Activated naive CD8-positive, alpha-beta T cell treated with anti-CD3 and anti-CD28 coated beads, Interleukin-2, amount 50 U/mL, for 24 hours (primary cell): ENCODE results near the gene PPP1R26.

Experiments
- ATAC-seq: fragments of 150-1000 bp; cut with Tn5 transposase; one replicate; pipeline ENCODE4 v1.10.0; 2021
- DNase-seq: peaks from one replicate; pipeline ENCODE4 v3.0.0; 2021
- H3K27ac Mint-ChIP-seq: one replicate; pipeline ENCODE4 v1.8.0; 2021; ENCODE audit warnings: mild to moderate bottlenecking, mixed read lengths
- H3K27me3 Mint-ChIP-seq: one replicate; pipeline ENCODE4 v1.8.0; 2021; ENCODE audit warnings: mixed read lengths
- H3K36me3 Mint-ChIP-seq: one replicate; pipeline ENCODE4 v1.8.0; 2021; ENCODE audit warnings: low read depth, mixed read lengths
- H3K4me1 Mint-ChIP-seq: one replicate; pipeline ENCODE4 v1.8.0; 2021; ENCODE audit warnings: mixed read lengths
- H3K4me3 Mint-ChIP-seq: one replicate; pipeline ENCODE4 v1.8.0; 2021; ENCODE audit warnings: mild to moderate bottlenecking, moderate library complexity, mixed read lengths
- H3K9me3 Mint-ChIP-seq: one replicate; pipeline ENCODE4 v1.8.0; 2021; ENCODE audit warnings: mixed read lengths

Gene PPP1R26

GRCh38 chr9:135490166-135490870 lies 10.7 kb downstream of the PPP1R26 start:
- no peak for ATAC-seq
- Mint-ChIP-seq H3K4me1 (no peaks in the 10 kb centered on the region), H3K27ac (no peak overlapping the region), H3K36me3 (no peaks in the 10 kb centered on the region), H3K27me3 (peaks cover under 1% of the 10 kb centered on the region), H3K9me3 (no peaks in the 10 kb centered on the region), H3K4me3 (no peak overlapping the region)
- DNase-seq = no peak

GRCh38 chr9:135490980-135491464 lies 11.4 kb downstream of the PPP1R26 start:
- DNase-seq (no peak), ATAC-seq (no peak)
- no peaks in the 10 kb centered on the region for H3K36me3 Mint-ChIP-seq
- H3K27me3 Mint-ChIP-seq = no peaks in the 10 kb centered on the region
- no peaks in the 10 kb centered on the region for H3K4me1 Mint-ChIP-seq
- H3K9me3 Mint-ChIP-seq = no peaks in the 10 kb centered on the region
- H3K4me3 Mint-ChIP-seq = no peak overlapping the region
- H3K27ac Mint-ChIP-seq = no peak overlapping the region

GRCh38 chr9:135491764-135492163 lies 12.2 kb downstream of the PPP1R26 start:
- H3K4me3 Mint-ChIP-seq = no peak overlapping the region
- no peaks in the 10 kb centered on the region for H3K27me3 Mint-ChIP-seq
- DNase-seq (no peak), ATAC-seq (no peak)
- H3K9me3 Mint-ChIP-seq = no peaks in the 10 kb centered on the region
- H3K27ac Mint-ChIP-seq = no peak overlapping the region
- H3K4me1 Mint-ChIP-seq = no peaks in the 10 kb centered on the region
- no peaks in the 10 kb centered on the region for H3K36me3 Mint-ChIP-seq

GRCh38 chr9:135492886-135493669 lies 13.5 kb downstream of the PPP1R26 start:
- no peak overlapping the region for H3K27ac Mint-ChIP-seq
- ATAC-seq (no peak), DNase-seq (no peak)
- H3K9me3 Mint-ChIP-seq = no peaks in the 10 kb centered on the region
- no peaks in the 10 kb centered on the region for H3K27me3 Mint-ChIP-seq
- H3K4me3 Mint-ChIP-seq = no peak overlapping the region
- H3K4me1 Mint-ChIP-seq = no peaks in the 10 kb centered on the region
- no peaks in the 10 kb centered on the region for H3K36me3 Mint-ChIP-seq

GRCh38 chr9:135494791-135495559 lies 15.4 kb downstream of the PPP1R26 start:
- H3K27ac Mint-ChIP-seq = no peak overlapping the region
- H3K36me3 Mint-ChIP-seq = no peaks in the 10 kb centered on the region
- H3K9me3 Mint-ChIP-seq = no peaks in the 10 kb centered on the region
- H3K4me1 Mint-ChIP-seq = peaks cover 2% of the 10 kb centered on the region
- no peak for DNase-seq
- no peaks in the 10 kb centered on the region for H3K27me3 Mint-ChIP-seq
- ATAC-seq = no peak
- no peak overlapping the region for H3K4me3 Mint-ChIP-seq

GRCh38 chr9:135498381-135499126 lies 19.0 kb downstream of the PPP1R26 start:
- Mint-ChIP-seq H3K27ac (no peak overlapping the region), H3K4me1 (peaks cover 20% of the 10 kb centered on the region), H3K4me3 (no peak overlapping the region), H3K9me3 (no peaks in the 10 kb centered on the region), H3K27me3 (no peaks in the 10 kb centered on the region), H3K36me3 (peaks cover 6% of the 10 kb centered on the region)
- ATAC-seq (no peak), DNase-seq (no peak)

- H3K4me3 Mint-ChIP-seq = peak overlapping the region; percentile 85
- H3K9me3 Mint-ChIP-seq = no peaks in the 10 kb centered on the region
- H3K27me3 Mint-ChIP-seq = no peaks in the 10 kb centered on the region
- no peak overlapping the region for H3K27ac Mint-ChIP-seq
- peaks cover 22% of the 10 kb centered on the region for H3K4me1 Mint-ChIP-seq
- H3K36me3 Mint-ChIP-seq = peaks cover 11% of the 10 kb centered on the region
- peak; percentile 92 for DNase-seq
- peak; percentile 33 for ATAC-seq
Measured at GRCh38 chr9:135499326-135500070, 19.9 kb downstream of the PPP1R26 start.

- H3K36me3 Mint-ChIP-seq = peaks cover 15% of the 10 kb centered on the region
- no peaks in the 10 kb centered on the region for H3K9me3 Mint-ChIP-seq
- no peak for ATAC-seq
- peaks cover 22% of the 10 kb centered on the region for H3K4me1 Mint-ChIP-seq
- no peak for DNase-seq
- no peaks in the 10 kb centered on the region for H3K27me3 Mint-ChIP-seq
- no peak overlapping the region for H3K27ac Mint-ChIP-seq
- peak overlapping the region; percentile 85 for H3K4me3 Mint-ChIP-seq
Measured at GRCh38 chr9:135500071-135500524, 20.5 kb downstream of the PPP1R26 start.

GRCh38 chr9:135500525-135501260 lies 21.1 kb downstream of the PPP1R26 start, which contains the start of gene MRPS2:
Gene MRPS2, plus strand, starts transcription at chr9:135500682. Its CDS starts 29 bp downstream, at chr9:135500711.
- Mint-ChIP-seq H3K36me3 (peaks cover 16% of the 10 kb centered on the region), H3K27ac (peak within 1 kb of the TSS; percentile 92), H3K4me1 (peaks cover 22% of the 10 kb centered on the region), H3K9me3 (no peaks in the 10 kb centered on the region), H3K27me3 (no peaks in the 10 kb centered on the region), H3K4me3 (peak within 1 kb of the TSS; percentile 85)
- peak; percentile 90 for ATAC-seq
- DNase-seq = peak; percentile 89

- peaks cover 22% of the 10 kb centered on the region for H3K4me1 Mint-ChIP-seq
- H3K27me3 Mint-ChIP-seq = no peaks in the 10 kb centered on the region
- peak overlapping the region; percentile 85 for H3K4me3 Mint-ChIP-seq
- no peaks in the 10 kb centered on the region for H3K9me3 Mint-ChIP-seq
- H3K36me3 Mint-ChIP-seq = peaks cover 16% of the 10 kb centered on the region
- H3K27ac Mint-ChIP-seq = peak overlapping the region; percentile 78
- DNase-seq (no peak), ATAC-seq (no peak)
Measured at GRCh38 chr9:135501261-135502167, 21.9 kb downstream of the PPP1R26 start.

- no peak overlapping the region for H3K27ac Mint-ChIP-seq
- H3K4me1 Mint-ChIP-seq = peaks cover 22% of the 10 kb centered on the region
- ATAC-seq (no peak), DNase-seq (no peak)
- no peaks in the 10 kb centered on the region for H3K27me3 Mint-ChIP-seq
- peaks cover 16% of the 10 kb centered on the region for H3K36me3 Mint-ChIP-seq
- peak overlapping the region; percentile 85 for H3K4me3 Mint-ChIP-seq
- H3K9me3 Mint-ChIP-seq = no peaks in the 10 kb centered on the region
Measured at GRCh38 chr9:135502168-135502872, 22.7 kb downstream of the PPP1R26 start.
